Testis (tissue), 3 donors: ENCODE results near the gene SLC30A5. TPM values are rescaled to one million over a fixed set of nuclear protein-coding genes. Genes with fewer than 3 reads are reported as not detected.

ENCODE experiments used
- DNase-seq: peaks from one replicate; pipeline ENCODE4 v3.0.0-alpha.2; 2019
- H3K27ac ChIP-seq, 2 donors: fragments of 200-600 bp; sonication (generic); one replicate each; pipeline ENCODE4 v1.5.1; 2019
- H3K27me3 ChIP-seq: fragments of 200-600 bp; sonication (generic); one replicate; pipeline ENCODE4 v1.5.1; 2019
- H3K36me3 ChIP-seq: fragments of 200-600 bp; sonication (generic); one replicate; pipeline ENCODE4 v1.5.1; 2017; ENCODE audit warnings: low read depth; ENCODE audit errors: missing control alignments
- H3K4me1 ChIP-seq: fragments of 200-600 bp; sonication (generic); one replicate; pipeline ENCODE4 v1.5.1; 2019
- H3K4me3 ChIP-seq, 2 donors: fragments of 200-600 bp; sonication (generic); one replicate each; pipeline ENCODE4 v1.5.1; 2017 to 2019
- H3K9me3 ChIP-seq: fragments of 200-600 bp; sonication (generic); one replicate; pipeline ENCODE4 v1.5.1; 2017
- CTCF ChIP-seq, 3 experiments: fragments of 450-650 bp in 2 of 3; fragments of 200-600 bp in 1 of 3; sonication (generic) in 1 of 3; IDR thresholded peaks; one replicate each; pipeline ENCODE4 v1.5.1; 2016 to 2019; ENCODE audit warnings: antibody characterized with exemption in 3 of 3, mild to moderate bottlenecking in 2 of 3, moderate library complexity in 1 of 3
- POLR2A ChIP-seq: fragments of 450-650 bp; IDR thresholded peaks from one replicate; pipeline ENCODE4 v1.6.1; 2017; ENCODE audit warnings: antibody characterized with exemption, mild to moderate bottlenecking, moderate library complexity
- WGBS, 2 donors: methylation state at CpG; one replicate each; pipeline ENCODE4 v1.1.5; 2018; 5-methylcytosine and 5-hydroxymethylcytosine counted together
- intact Hi-C: fragments of 100-400 bp; cut with DNase I; formaldehyde crosslinking; loops from one replicate; pipeline ENCODE4 v1.15.1; 2023; ENCODE audit warnings: low total_unique reads
- polyA plus RNA-seq: library from polyadenylated mRNA; stranded (reverse); fragments of 350-450 nt; fragmentation: Illumina TruSeq; extraction: RNeasy Lipid Tissue Mini Kit (QIAGEN cat#74804); gene quantifications from one replicate; pipeline ENCODE4 v1.2.3, GENCODE V29; 2014; ENCODE audit warnings: low read depth, low replicate concordance; ENCODE audit not compliant: insufficient read depth
- total RNA-seq, 2 donors: library from RNA; depleted of rRNA; stranded (reverse); fragments of >200 nt; gene quantifications; one replicate each; pipeline ENCODE4 v1.2.3, GENCODE V29; 2016

SLC30A5 gene
- total and polyA plus RNA-seq, 3 donors from 2014 or later, result 33.7 to 68.0 (median 65.0) TPM

GRCh38 chr5:69075522-69076179 lies 18.2 kb upstream of the SLC30A5 start:
- Histone ChIP-seq H3K27ac (no peak overlapping the region), H3K36me3 (no peaks in the 10 kb centered on the region), H3K4me1 (no peaks in the 10 kb centered on the region), H3K27me3 (no peaks in the 10 kb centered on the region), H3K4me3 (no peak overlapping the region), H3K9me3 (no peaks in the 10 kb centered on the region)
- 61 to 84% methylated on average over 13 to 14 of the region's 14 CpGs for WGBS, 2 donors
- TF ChIP-seq POLR2A, result no peak
- no peak for TF ChIP-seq CTCF (IDR thresholded peaks at IDR 0.05)
- DNase-seq, result no peak
- intact Hi-C loops, result no loop called here

- no peaks in the 10 kb centered on the region for H3K27me3 ChIP-seq
- H3K4me3 ChIP-seq, result no peak overlapping the region
- H3K27ac ChIP-seq, result no peak overlapping the region
- no peaks in the 10 kb centered on the region for H3K9me3 ChIP-seq
- no peak for TF ChIP-seq CTCF (IDR thresholded peaks at IDR 0.05)
- TF ChIP-seq POLR2A, result no peak
- H3K4me1 ChIP-seq, result no peaks in the 10 kb centered on the region
- no peak for DNase-seq
- H3K36me3 ChIP-seq, result no peaks in the 10 kb centered on the region
- intact Hi-C loops, result no loop called here
- WGBS, 2 donors, result 93 to 98% methylated on average over 2 of the region's 2 CpGs
Observed at GRCh38 chr5:69078921-69079540, 14.8 kb upstream of the SLC30A5 start.

DNA sequence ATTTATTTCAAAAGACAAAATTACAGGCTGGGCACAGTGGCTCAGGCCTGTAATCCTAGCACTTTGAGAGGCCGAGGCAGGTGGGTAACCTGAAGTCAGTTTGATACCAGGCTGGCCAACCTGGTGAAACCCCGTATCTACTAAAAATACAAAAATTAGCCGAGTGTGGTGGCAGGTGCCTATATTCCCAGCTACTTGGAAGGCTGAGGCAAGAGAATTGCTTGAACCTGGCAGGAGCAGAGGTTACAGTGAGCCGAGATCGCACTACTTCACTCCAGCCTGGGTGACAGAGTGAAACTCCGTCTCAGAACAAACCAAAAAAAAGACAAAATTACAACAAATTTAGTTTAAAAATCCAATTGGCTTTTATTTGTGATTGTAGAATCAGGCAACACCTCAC lies 14.3 kb upstream of the SLC30A5 start:
- Histone ChIP-seq H3K4me1 (no peaks in the 10 kb centered on the region), H3K27me3 (no peaks in the 10 kb centered on the region), H3K36me3 (no peaks in the 10 kb centered on the region), H3K27ac (no peak overlapping the region), H3K4me3 (no peak overlapping the region), H3K9me3 (no peaks in the 10 kb centered on the region)
- WGBS, 2 donors, result 91 to 96% methylated on average over 6 of the region's 6 CpGs
- intact Hi-C loops, result no loop called here
- DNase-seq, result no peak
- TF ChIP-seq POLR2A (no peak), CTCF (IDR thresholded peaks at IDR 0.05) (no peak)

DNA sequence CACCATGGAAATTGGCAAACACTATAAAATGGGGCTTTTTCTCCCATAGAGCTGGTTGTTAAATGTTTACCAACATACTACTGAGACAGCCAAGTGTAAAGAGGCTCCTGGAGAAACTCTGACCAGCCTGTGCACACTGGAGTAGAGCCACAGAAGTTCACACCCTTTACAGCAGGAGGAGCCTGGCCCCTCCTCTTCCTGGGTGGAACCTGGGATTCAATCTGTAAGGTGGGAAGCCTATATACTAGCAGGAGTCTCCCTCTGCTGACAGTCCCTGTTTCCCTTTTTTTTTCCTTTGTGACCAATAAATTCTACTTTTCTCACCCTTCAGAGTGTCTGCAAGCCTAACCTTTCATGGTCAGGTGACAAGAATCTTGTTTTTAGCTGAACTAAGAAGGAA lies 10.4 kb upstream of the SLC30A5 start:
- H3K27me3 ChIP-seq, result no peaks in the 10 kb centered on the region
- TF ChIP-seq POLR2A, result no peak
- no peak for TF ChIP-seq CTCF (IDR thresholded peaks at IDR 0.05)
- H3K4me3 ChIP-seq, result no peak overlapping the region
- no peak overlapping the region for H3K27ac ChIP-seq
- no peaks in the 10 kb centered on the region for H3K4me1 ChIP-seq
- no peaks in the 10 kb centered on the region for H3K9me3 ChIP-seq
- DNase-seq, result no peak
- intact Hi-C loops, result no loop called here
- no peaks in the 10 kb centered on the region for H3K36me3 ChIP-seq

DNA sequence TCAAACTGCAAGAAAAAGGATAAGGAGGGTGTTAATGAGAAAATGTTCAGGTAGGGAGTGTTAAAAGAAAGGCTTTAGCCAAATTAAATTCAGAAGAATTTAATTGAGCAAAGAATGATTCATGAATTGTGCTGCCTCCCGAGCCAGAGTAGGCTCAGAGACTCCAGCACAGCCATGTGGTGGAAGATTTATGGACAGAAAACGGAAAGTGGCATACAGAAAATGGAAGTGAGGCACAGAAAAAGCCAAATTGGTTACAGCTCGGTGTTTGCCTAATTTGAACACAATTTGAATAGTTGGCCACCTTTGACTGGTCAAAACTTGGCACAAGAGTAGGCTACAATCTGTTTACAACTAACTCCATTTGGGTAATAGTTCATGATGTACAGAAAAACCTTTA lies 9.6 kb upstream of the SLC30A5 start:
- Histone ChIP-seq H3K4me3 (no peak overlapping the region), H3K27me3 (no peaks in the 10 kb centered on the region), H3K36me3 (no peaks in the 10 kb centered on the region), H3K4me1 (no peaks in the 10 kb centered on the region), H3K9me3 (no peaks in the 10 kb centered on the region), H3K27ac (no peak overlapping the region)
- no peak for DNase-seq
- no peak for TF ChIP-seq CTCF (IDR thresholded peaks at IDR 0.05)
- TF ChIP-seq POLR2A, result no peak
- intact Hi-C loops, result no loop called here
- WGBS, 2 donors, result 53 to 74% methylated on average over 3 of the region's 3 CpGs
